ENCODE data around the gene TMUB2.
"Not testable (repeated sequence)": the region's sequence is repeated elsewhere in the genome, so short reads cannot be mapped to it uniquely, and the experiment has no call there.

Gene TMUB2

DNA sequence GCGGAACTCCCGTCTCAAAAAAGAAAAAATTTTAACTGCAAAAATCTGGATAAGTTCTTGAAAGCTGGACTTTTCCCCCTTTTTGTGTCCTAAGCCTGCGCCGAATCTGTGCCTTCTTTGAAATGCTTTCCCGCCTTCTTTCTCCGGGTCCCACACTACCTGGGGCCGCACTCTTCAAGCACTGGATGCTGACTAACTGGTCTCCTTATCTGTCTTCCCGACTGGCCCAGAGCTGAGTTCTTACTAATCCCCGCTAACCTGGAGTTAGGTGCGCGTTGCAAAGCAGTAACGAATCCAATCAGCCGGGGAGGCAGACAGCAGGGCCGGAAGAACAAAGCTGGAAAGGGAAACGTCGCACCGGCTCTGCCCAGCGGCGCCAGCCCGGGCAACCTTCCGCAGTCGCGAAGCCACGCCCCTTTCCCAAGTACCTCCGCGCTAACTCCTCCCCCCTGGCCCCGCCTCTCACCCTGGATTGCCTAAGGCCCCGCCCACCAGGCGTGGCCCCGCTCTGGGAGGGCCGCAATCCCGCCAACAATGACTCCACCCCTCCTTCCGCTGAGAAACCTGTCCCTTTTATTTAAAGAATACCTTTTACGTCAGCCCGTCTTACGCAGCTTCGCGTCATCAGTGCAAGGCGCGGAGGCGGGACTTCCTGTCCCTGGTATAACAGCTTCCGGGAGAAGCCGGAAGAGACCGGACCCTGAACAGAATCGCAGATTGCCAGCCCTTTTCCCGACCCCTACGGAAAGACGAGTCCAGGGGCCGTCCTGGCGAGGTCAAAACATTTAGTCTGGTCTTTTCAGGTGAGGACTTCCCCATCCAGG is at the start of gene TMUB2:
TMUB2 (plus strand) TSS at position 666 of the 824 bp plus-strand sequence. CDS start 737 bp downstream, outside the sequence.
- DNase-seq = peak; percentile 99

DNA sequence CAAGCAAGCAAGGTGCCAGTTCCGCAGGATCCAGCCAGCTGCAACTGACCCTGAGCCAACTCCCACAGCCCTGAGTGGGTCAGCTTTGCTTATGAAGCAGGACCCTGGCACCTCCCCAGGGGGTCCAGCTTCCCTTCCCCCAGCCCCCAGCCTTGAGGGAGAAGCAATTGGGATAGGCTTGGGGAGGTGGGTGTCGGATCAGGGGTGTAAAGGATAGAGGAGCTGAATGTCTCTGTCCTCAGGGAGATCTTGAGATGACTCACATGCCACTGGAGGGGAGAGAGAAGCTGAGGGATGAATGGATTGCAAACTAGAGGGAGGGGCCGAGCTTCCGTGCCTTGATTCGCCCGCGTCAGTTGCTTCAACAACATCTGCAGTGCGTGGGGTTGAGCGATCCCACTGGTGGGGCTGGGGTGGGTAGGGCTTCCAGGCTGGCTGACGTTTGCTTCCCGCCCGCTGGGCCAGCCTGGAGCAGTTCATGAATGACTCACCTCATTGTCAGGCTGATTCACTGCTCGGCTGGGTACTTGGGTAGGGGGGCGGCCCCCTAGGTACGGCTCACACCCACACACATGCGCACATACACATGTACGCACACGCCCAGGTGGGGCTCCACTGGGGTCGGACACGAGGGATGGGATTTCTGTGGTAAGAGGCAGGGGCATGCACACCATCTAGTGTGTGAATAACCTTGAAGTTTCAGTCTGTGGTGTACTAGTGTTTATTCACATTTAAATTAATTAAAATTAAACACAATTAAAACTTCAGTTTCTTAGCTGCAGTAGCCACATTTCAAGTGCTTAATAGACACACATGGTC is 48.7 kb upstream of the TMUB2 start:
- peak; percentile 99 for DNase-seq

DNA sequence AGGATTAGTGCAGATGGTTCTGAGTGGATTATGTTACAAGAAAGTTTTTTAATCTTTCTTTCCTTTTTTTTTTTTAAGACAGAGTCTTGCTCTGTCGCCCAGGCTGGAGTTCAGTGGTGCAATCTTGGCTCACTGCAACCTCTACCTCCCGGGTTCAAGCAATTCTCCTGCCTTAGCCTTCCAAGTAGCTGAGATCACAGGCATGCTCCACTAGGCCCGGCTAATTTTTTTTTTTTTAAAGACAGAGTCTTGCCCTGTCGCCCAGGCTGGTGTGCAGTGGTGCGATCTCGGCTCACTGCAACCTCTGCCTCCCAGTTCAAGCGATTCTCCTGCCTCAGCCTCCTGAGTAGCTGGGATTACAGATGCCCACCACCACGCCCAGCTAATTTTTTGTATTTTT is 42.9 kb upstream of the TMUB2 start:
- not testable (repeated sequence) for DNase-seq

DNA sequence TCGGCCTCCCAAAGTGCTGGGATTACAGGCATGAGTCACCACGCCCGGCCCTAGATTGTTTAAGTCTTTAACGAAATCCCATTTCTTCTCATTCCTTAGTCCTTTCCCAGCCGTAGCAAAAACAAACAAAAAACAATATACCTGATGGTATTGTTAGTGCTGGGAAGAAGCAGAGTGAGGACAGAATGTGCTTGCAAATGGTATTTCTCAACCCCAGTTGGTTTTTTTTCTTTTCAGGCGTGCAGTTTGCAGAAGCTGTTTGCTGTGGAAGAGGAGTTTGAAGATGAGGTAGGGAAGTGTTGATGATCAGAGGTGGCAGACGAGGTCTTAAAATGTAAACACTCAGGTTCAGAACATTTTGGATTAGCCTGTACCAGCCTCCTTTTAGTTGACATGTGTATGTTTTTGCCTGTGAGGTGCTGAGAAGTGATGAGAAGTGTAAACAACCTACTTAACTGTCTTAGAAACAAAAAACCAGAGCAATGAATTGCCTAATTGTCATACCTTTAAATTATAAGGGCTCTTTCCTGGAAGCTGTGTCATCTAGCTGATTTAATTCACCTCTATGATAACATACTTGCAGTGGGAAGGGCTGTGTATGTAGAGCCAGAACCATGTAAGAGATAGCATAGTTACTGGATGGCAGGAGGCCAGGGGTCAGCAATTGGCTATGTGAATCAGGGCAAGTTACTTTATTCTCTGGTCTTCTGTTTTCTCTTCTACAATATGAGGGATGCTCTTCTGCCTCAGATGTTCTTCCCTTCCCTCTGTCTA is 41.6 kb upstream of the TMUB2 start:
- no peak for DNase-seq

DNA sequence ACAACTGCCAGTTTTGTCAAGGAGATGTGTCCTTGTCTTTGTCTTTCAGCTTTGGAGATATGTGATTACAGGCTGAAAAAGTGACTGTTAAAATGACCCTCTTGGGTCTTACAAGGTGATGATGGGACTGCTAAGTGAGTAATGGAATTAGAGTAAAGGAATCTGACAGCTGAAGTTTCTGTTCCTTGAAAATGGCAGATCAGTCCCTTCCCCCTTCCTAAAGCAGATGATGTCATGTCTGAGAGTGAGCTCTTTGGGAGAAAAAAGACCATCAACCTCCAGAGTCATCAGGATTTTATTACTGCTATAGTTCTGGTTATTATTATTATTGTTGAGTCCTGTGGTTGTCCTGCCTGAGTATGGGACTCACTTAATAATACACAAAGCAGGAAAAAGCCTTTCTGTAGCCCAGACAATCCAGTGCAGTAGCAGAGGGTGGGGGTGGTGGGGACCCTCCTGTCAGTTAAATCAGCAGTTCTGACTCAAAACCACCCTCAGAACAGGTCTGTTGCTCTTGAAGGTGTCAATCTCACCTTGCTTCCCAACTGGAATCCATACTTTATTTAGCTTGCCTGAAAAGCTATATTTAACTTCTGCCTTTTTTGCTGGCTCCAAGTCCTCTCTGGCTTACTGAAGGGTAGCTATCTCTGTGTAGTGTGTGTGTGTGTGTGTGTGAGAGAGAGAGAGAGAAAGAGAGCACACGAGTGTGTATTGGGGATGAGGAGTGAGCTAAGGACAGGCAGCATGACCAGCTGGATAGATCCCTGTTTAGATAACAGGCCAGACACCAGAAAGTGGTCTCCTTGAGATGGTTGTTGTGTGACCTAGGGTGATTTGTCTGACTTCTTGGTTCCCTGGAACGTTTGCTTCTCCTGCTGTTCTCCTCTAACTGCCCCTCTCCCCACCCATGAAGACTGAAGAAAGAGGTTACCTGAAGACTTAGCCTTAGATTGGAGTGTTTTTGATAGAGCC is 40.1 kb upstream of the TMUB2 start:
- no peak for DNase-seq

DNA sequence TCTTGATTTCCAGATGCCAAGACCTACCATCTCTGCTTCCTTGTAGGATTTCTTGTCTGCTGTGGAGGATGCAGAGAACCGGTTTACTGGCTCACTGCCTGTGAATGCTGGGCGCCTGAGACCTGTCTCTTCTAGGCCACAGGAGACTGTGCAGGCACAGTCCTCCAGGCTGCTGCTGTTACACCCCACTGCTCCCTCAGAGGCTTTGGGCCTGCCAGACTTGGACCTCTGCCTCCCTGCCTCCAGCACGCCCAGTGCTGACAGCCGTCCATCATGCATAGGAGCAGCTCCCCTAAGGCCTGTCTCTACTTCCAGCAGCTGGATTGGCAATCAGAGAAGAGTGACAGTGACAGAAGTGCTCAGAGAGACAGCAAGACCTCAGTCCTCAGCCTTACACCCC is 39.0 kb upstream of the TMUB2 start:
- no peak for DNase-seq

DNA sequence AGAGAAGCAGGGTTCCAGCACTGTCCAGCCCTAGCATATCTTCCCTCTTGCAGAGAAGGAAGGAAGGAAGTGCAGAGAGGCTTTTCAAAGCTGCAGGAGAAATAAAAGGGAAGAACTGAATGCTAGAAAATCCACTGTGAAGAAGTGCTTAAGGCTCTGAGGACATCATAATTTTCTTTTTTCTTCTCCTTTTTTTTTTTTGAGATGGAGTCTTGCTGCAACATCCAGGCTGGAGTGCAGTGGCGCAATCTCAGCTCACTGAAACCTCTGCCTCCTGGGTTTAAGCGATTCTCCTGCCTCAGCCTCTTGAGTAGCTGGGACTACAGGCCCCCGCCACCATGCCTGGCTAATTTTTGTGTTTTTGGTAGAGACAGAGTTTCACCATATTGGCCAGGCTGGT is 37.7 kb upstream of the TMUB2 start:
- not testable (repeated sequence) for DNase-seq

DNA sequence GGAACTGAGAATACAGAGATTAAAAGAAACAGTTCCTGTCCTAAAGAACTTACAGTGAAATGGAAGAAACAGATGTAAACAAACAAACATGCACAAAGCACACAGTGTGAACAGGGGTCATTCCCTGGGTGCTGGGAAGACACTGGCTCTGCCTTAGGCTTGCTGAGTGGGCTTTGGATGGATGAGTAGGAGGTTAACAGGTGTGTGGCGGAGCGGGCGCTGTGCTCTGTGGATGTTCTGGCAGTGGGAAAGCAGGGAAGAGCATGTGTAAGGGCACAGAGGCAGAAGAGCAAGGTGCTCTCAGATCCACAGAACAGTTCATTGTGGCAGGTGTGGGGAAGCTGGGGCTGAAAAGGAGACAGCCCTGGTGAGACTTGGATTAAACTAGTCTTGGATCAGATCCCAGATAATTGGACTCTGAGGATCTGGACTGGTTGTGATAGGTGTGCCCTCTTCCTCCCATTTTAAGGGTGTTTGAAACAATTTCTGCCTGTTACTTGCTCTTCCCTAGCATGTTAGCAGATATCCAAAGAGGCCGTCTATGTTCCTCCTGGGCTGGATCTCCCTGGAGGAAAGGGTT is 36.9 kb upstream of the TMUB2 start:
- no peak for DNase-seq

DNA sequence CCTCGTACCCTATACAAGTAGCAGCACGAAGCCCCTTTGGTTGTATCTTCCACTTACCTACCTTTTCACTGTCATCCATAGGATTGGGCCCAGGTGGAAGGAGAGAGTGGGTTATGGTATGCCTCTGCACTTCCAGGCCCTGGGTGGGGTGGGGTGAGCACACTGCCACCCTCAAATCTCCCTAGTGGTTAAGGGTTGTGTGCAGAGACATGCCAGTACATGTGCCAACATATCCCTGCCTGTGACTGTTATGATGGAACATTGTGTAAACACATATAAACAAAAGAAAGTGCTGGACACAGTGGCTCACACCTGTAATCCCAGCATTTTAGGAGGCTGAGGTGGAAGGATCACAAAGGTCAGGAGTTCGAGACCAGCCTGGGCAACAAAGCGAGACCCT is 33.9 kb upstream of the TMUB2 start:
- DNase-seq = no peak

DNA sequence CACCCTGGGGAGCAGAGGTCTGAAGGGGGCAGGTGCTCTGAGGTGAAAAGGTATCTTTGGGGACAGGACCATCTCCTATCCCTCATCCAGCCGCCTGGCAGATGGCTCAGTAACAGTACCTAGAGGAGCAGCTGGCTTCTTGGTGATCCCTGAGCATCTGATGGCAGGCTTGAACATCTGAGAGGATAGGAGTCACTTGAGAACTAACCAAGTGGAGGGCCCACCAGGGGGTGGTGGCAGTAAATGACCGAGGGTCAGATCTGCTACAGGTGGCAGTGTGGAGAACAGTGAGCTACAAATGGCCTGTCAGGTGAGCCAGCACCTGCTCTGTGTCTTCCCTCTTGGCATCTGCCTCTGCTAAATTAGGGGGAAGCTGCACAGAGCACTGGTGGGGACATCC is 31.3 kb upstream of the TMUB2 start:
- no peak for DNase-seq

DNA sequence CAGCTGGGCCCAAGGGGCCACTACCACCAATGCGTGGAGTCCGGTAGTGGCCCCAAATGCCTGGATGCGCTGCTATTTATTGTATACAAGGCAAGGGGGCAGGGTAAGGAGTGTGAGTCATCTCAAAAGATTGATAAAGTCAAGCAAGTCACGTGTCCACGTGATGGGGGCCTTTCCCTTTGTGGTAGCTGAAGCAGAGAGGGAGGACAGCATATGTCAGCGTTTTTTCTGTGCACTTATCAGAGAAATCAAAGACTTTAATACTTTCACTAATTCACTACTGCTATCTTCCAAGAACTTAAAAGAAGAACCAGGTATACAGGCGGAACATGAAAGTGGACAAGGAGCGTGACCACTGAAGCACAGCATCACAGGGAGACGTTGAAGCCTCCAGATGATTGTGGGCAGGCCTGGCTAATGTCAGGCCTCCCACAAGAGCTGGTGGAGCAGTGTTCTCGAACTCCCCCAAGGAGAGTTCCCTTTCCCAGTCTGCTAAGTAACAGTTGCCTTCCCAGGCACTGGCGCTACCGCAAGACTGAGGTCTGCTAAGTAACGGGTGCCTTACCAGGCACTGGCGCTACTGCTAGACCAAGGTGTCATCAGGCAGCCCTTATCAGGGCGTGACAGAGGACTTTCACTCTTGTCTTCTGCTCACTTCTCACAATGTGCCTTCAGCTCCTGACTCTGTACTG is 27.1 kb upstream of the TMUB2 start:
- DNase-seq = peak; percentile 17

DNA sequence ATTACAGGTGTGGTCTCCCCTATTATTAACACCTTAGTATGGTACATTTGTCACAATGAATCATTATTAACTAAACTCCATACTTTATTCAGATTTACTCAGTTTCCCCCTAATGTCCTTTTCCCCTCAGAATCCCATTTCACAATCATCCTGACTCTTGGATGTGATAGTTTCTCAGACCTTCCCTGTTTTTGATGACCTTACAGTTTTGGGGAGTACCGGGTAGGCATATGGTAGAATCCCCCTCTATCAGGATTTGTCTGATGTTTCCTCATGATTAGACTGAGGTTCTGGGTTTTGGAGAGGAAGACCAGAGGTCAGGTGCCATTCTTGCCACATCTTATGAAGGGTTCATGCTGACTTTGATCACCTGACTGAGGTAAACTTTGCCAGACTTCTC is 22.3 kb upstream of the TMUB2 start:
- no peak for DNase-seq

DNA sequence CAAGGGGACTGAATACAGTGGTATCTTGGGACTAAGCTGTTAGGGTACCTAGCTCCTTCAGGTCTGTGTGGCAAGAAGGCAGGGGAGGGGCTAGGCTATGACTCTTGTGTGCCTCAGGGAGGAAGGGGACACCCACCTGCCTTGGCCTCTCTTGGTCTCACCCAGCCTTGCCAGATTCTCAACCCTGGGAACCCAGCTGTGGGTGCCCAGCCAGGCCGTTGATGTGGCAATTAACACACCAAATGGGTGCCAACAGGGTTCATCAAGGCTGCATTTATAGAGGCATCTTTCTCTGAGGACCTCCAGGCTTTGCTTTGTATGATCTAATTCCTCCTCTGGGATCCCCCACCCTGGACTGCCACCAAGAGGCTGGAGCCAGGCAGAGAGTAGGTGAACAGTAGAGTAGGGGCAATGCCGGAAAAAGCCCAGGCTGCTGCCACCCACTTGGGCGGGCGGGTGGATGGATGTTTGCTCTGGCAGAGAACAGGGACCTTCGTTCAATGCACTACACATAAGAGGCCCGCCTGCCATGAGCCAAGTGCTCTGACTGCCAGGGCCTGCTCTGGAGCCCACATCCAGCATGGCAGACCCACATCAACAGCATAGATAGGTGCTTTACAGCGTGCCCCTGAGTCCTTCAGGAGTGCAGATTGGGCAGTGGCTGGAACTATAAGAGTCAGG is 19.5 kb upstream of the TMUB2 start:
- no peak for DNase-seq

DNA sequence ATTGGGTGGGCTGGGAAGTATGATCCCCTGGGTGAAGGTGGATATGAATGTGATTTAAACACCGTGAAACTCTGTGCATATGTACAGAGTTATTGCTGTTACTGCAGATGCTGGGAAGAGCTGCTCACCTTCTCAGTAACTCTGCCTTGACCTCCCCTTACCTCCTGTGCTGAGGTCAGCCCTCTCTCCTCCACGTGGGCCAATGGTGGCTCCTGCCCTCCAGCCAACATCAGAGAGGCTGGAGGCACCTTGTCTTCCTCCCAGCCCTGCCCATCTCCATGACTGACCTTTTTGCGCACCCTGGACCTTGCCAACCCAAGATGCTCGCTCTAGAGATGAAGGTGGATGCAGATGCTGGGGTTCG is 16.7 kb upstream of the TMUB2 start:
- no peak for DNase-seq

DNA sequence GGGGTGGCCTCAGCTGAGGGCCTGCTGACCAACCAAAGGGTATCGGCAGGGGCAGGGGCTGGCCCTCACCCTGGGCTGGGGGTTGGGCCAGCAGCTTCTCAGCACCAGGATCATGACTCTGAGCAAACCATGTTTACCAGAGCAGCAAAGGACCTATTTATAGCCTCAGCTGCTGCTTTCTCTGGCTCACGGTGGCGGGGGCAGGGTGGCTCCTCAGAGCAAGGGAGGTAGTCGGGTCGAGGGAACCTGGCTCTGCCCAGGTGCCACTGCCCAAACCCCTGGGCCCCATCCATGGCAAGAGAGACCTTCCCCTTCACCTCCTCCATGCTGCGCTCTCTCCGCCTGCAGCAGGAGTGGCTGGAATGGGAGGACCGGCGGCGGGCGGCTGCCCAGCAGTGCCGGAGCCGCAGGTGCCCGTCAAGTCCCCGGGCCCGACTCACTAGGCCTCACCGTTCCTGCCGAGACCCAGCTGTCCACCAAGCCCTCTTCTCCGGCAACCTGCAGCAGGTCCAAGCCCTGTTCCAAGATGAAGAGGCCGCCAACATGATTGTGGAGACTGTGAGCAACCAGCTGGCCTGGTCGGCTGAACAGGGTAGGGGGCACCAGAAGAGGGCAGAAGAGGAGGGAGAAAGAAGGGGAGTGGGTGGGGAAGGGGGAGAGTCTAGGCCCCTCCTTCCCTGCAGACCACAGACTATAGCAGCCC is 16.1 kb upstream of the TMUB2 start, which contains the start of gene ASB16:
ASB16 (plus strand) TSS at position 206 of the 703 bp plus-strand sequence; CDS start at position 292, 86 bp downstream.
- DNase-seq = peak; percentile 27

DNA sequence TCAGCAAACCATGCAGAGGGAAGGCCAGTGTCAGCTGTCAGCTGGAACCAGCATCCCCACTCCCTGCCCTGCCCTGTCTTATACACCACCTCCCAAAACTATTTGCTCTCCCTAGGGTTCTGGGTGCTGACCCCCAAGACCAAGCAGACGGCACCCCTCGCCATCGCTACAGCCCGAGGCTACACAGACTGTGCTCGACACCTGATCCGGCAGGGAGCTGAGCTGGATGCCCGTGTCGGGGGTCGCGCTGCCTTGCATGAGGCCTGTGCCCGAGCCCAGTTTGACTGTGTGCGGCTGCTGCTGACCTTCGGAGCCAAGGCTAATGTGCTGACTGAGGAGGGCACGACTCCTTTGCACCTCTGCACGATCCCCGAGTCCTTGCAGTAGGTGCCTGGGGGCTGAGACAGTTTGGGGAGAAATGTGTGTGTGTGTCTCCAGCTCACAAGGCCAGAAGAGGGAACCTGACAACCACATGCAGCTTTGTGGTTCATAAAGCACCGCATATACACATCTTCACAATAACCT is 14.8 kb upstream of the TMUB2 start:
- DNase-seq = no peak

DNA sequence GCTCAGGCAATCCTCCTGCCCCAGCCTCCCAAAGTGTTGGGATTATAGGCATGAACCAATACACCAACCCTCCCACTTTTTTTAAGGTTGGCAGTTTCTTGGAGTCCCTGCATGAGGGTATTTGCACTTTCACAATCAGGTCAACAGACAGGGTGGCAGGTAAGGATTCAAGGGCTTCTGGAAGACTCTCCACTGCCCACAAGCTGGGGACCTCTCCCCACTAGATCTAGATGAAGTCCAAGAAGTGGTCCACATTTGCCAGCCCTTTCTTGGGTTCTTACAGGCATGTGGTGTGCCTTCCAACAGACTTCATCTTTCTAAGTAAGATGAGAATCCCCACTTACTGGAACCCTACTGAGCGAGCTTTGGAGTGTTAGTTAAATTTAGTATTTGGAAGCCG is 12.3 kb upstream of the TMUB2 start:
- no peak for DNase-seq

DNA sequence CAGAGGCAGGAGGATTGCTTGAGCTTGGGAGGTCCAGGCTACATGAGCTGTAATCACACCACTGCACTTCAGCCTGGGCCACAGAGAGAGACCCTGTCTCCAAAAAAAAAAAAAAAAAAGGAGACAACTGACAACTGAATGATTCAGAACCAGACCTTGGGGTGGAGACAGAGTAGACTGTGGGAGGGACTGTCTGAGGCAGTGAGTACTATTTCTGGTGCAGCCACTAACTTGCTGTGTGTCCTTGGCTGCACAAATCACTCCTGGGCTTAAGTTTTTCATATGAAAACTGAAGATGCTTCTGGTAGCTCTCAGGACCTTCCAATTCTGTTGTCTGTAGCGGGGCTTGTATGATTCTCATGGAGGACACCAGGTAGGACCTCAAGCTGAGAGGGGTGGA is 10.5 kb upstream of the TMUB2 start:
- DNase-seq = no peak

Measured in fibroblast of skin of right quadriceps (primary cell).